ENCODE data around the gene NR2C2. TPM values are rescaled to one million over a fixed set of nuclear protein-coding genes. Genes with fewer than 3 reads are reported as not detected.

Gene NR2C2
- total RNA-seq, 1 donor from 2014 or later, result 40.0 TPM

GRCh38 chr3:15060029-15060428, 112.6 kb downstream of the NR2C2 start:
- no peak for DNase-seq (ENCODE audit: extremely low spot score in 2 of 2)
- Histone ChIP-seq H3K27ac (no peak overlapping the region), H3K4me3 (no peak overlapping the region), H3K4me1 (peaks cover 16% of the 10 kb centered on the region), H3K27me3 (no peaks in the 10 kb centered on the region), H3K36me3 (peaks cover 0 to 8% of the 10 kb centered on the region in 2 donors), H3K9me3 (no peaks in the 10 kb centered on the region)
- intact Hi-C loops (cut with DNase I), result no loop called here
- TF ChIP-seq POLR2A (IDR thresholded peaks at IDR 0.05) (no peak), CTCF (IDR thresholded peaks at IDR 0.05) (no peak), POLR2AphosphoS5 (IDR thresholded peaks at IDR 0.05; ENCODE audit: insufficient read depth in 1 of 2, low read depth in 1 of 2) (no peak)

- DNase-seq (ENCODE audit: extremely low spot score in 2 of 2), result no peak
- intact Hi-C loops (cut with DNase I), result no loop called here
- Histone ChIP-seq H3K4me1 (peaks cover 16% of the 10 kb centered on the region), H3K4me3 (no peak overlapping the region), H3K9me3 (no peaks in the 10 kb centered on the region), H3K27ac (no peak overlapping the region), H3K27me3 (no peaks in the 10 kb centered on the region), H3K36me3 (no peaks in the 10 kb centered on the region)
- no peak for TF ChIP-seq POLR2AphosphoS5 (IDR thresholded peaks at IDR 0.05; ENCODE audit: insufficient read depth in 1 of 2, low read depth in 1 of 2)
- TF ChIP-seq POLR2A (IDR thresholded peaks at IDR 0.05), result no peak
These were observed 115.9 kb downstream of the NR2C2 start for GRCh38 chr3:15063238-15063637.

- TF ChIP-seq CTCF (IDR thresholded peaks at IDR 0.05), result no peak
- TF ChIP-seq POLR2A (IDR thresholded peaks at IDR 0.05), result no peak
- no peak for TF ChIP-seq POLR2AphosphoS5 (IDR thresholded peaks at IDR 0.05; ENCODE audit: insufficient read depth in 1 of 2, low read depth in 1 of 2)
- Histone ChIP-seq H3K27ac (peak overlapping the region; percentile 80), H3K9me3 (no peaks in the 10 kb centered on the region), H3K27me3 (no peaks in the 10 kb centered on the region), H3K4me1 (peaks cover 16% of the 10 kb centered on the region), H3K36me3 (no peaks in the 10 kb centered on the region), H3K4me3 (peak overlapping the region; percentile 79 to 82)
- DNase-seq (ENCODE audit: extremely low spot score in 2 of 2), result no peak
- intact Hi-C loops (cut with DNase I), result no loop called here
These were observed 116.4 kb downstream of the NR2C2 start for GRCh38 chr3:15063656-15064286.

- H3K36me3 ChIP-seq, result no peaks in the 10 kb centered on the region
- intact Hi-C loops (cut with DNase I), result no loop called here
- no peaks in the 10 kb centered on the region for H3K9me3 ChIP-seq
- no peaks in the 10 kb centered on the region for H3K27me3 ChIP-seq
- H3K4me3 ChIP-seq, result peak overlapping the region; percentile 79 to 82
- H3K4me1 ChIP-seq, result peaks cover 16% of the 10 kb centered on the region
- H3K27ac ChIP-seq, result peak overlapping the region; percentile 80
- TF ChIP-seq CTCF (IDR thresholded peaks at IDR 0.05) (no peak), POLR2AphosphoS5 (IDR thresholded peaks at IDR 0.05; ENCODE audit: insufficient read depth in 1 of 2, low read depth in 1 of 2) (no peak)
- DNase-seq (ENCODE audit: extremely low spot score in 2 of 2), result no peak
These were observed 117.0 kb downstream of the NR2C2 start for GRCh38 chr3:15064299-15064834.

GRCh38 chr3:15064835-15065549, 117.6 kb downstream of the NR2C2 start, which contains the start of gene MRPS25:
Gene MRPS25, minus strand, starts transcription at chr3:15065315. Its CDS starts 121 bp downstream, at chr3:15065194.
- H3K27me3 ChIP-seq, result no peaks in the 10 kb centered on the region
- peaks cover 16% of the 10 kb centered on the region for H3K4me1 ChIP-seq
- intact Hi-C loops (cut with DNase I), result no loop called here
- H3K27ac ChIP-seq, result peak within 1 kb of the TSS; percentile 80
- H3K4me3 ChIP-seq, result peak within 1 kb of the TSS; percentile 79 to 82
- H3K9me3 ChIP-seq, result no peaks in the 10 kb centered on the region
- peak in 1 of 2 donors; percentile 90 for DNase-seq (ENCODE audit: extremely low spot score in 2 of 2)
- peak in 1 of 2 donors; percentile 82 for TF ChIP-seq POLR2A (IDR thresholded peaks at IDR 0.05)
- TF ChIP-seq POLR2AphosphoS5 (IDR thresholded peaks at IDR 0.05; ENCODE audit: insufficient read depth in 1 of 2, low read depth in 1 of 2), result peak; percentile 96 to 97
- peak in 1 of 3 experiments; percentile 29 for TF ChIP-seq CTCF (IDR thresholded peaks at IDR 0.05)
- H3K36me3 ChIP-seq, result no peaks in the 10 kb centered on the region
